Activated CD4-positive, alpha-beta T cell treated with anti-CD3 and anti-CD28 coated beads, Interleukin-2, amount 10 ng/mL, durations not matched to agents 24 days and 14 days (primary cell): Measurements from ENCODE around the gene ARFGAP1. TPM values are rescaled to one million over a fixed set of nuclear protein-coding genes. Genes with fewer than 3 reads are reported as not detected.
"Not testable (repeated sequence)": the region's sequence is repeated elsewhere in the genome, so short reads cannot be mapped to it uniquely, and the experiment has no call there.

Experiments
- DNase-seq: peaks from one replicate; pipeline ENCODE4 v3.0.0; 2022
- H3K27ac Mint-ChIP-seq: one replicate; pipeline ENCODE4 v1.8.0; 2022; ENCODE audit warnings: mild to moderate bottlenecking, mixed read lengths
- H3K27me3 Mint-ChIP-seq: one replicate; pipeline ENCODE4 v1.8.0; 2022; ENCODE audit warnings: mixed read lengths
- H3K36me3 Mint-ChIP-seq: one replicate; pipeline ENCODE4 v1.8.0; 2022; ENCODE audit warnings: low read depth, mild to moderate bottlenecking, mixed read lengths
- H3K4me1 Mint-ChIP-seq: one replicate; pipeline ENCODE4 v1.8.0; 2021; ENCODE audit warnings: mixed read lengths
- H3K4me3 Mint-ChIP-seq: one replicate; pipeline ENCODE4 v1.8.0; 2022; ENCODE audit warnings: mild to moderate bottlenecking, moderate library complexity, mixed read lengths
- H3K9me3 Mint-ChIP-seq: one replicate; pipeline ENCODE4 v1.8.0; 2021; ENCODE audit warnings: mixed read lengths
- intact Hi-C: fragments of 100-400 bp; cut with micrococcal nuclease; formaldehyde crosslinking; loops from one replicate; pipeline ENCODE4 v1.15.1; 2023
- total RNA-seq: library from RNA; stranded (reverse); gene quantifications from 2 replicates; pipeline ENCODE4 v1.2.3, GENCODE V29; 2022

The ARFGAP1 gene
- total RNA-seq, 1 donor from 2014 or later: 97.0 TPM

- H3K27ac Mint-ChIP-seq: no peak overlapping the region
- intact Hi-C loops: no loop called here
- no peaks in the 10 kb centered on the region for H3K36me3 Mint-ChIP-seq
- H3K4me1 Mint-ChIP-seq: no peaks in the 10 kb centered on the region
- no peaks in the 10 kb centered on the region for H3K9me3 Mint-ChIP-seq
- H3K4me3 Mint-ChIP-seq: no peak overlapping the region
- DNase-seq: no peak
- peaks cover 24% of the 10 kb centered on the region for H3K27me3 Mint-ChIP-seq
Observed at GRCh38 chr20:63248835-63249591, 23.6 kb upstream of the ARFGAP1 start.

GRCh38 chr20:63249891-63250290 is 22.7 kb upstream of the ARFGAP1 start:
- no peak for DNase-seq
- peaks cover 26% of the 10 kb centered on the region for H3K27me3 Mint-ChIP-seq
- no peaks in the 10 kb centered on the region for H3K4me1 Mint-ChIP-seq
- H3K36me3 Mint-ChIP-seq: no peaks in the 10 kb centered on the region
- intact Hi-C loops: no loop called here
- H3K4me3 Mint-ChIP-seq: no peak overlapping the region
- no peak overlapping the region for H3K27ac Mint-ChIP-seq
- H3K9me3 Mint-ChIP-seq: no peaks in the 10 kb centered on the region

GRCh38 chr20:63251350-63251749 is 21.3 kb upstream of the ARFGAP1 start:
- DNase-seq, intact Hi-C loops, H3K9me3 Mint-ChIP-seq, H3K27ac Mint-ChIP-seq, H3K4me1 Mint-ChIP-seq, H3K36me3 Mint-ChIP-seq, H3K4me3 Mint-ChIP-seq: not testable (repeated sequence)
- peaks cover 32% of the 10 kb centered on the region for H3K27me3 Mint-ChIP-seq

GRCh38 chr20:63252284-63252711 is 20.3 kb upstream of the ARFGAP1 start:
- no peak overlapping the region for H3K27ac Mint-ChIP-seq
- DNase-seq: no peak
- H3K4me3 Mint-ChIP-seq: no peak overlapping the region
- H3K4me1 Mint-ChIP-seq: no peaks in the 10 kb centered on the region
- H3K36me3 Mint-ChIP-seq: no peaks in the 10 kb centered on the region
- H3K27me3 Mint-ChIP-seq: peaks cover 38% of the 10 kb centered on the region
- no peaks in the 10 kb centered on the region for H3K9me3 Mint-ChIP-seq
- intact Hi-C loops: no loop called here

- H3K9me3 Mint-ChIP-seq: no peaks in the 10 kb centered on the region
- H3K4me1 Mint-ChIP-seq: no peaks in the 10 kb centered on the region
- no peak for DNase-seq
- no peaks in the 10 kb centered on the region for H3K36me3 Mint-ChIP-seq
- peaks cover 38% of the 10 kb centered on the region for H3K27me3 Mint-ChIP-seq
- H3K27ac Mint-ChIP-seq: no peak overlapping the region
- no peak overlapping the region for H3K4me3 Mint-ChIP-seq
- intact Hi-C loops: no loop called here
Observed at GRCh38 chr20:63253065-63253437, 19.6 kb upstream of the ARFGAP1 start.

- Mint-ChIP-seq H3K36me3 (no peaks in the 10 kb centered on the region), H3K9me3 (no peaks in the 10 kb centered on the region), H3K4me3 (no peak overlapping the region), H3K27ac (no peak overlapping the region), H3K27me3 (peaks cover 35% of the 10 kb centered on the region), H3K4me1 (no peaks in the 10 kb centered on the region)
- DNase-seq: no peak
- intact Hi-C loops: no loop called here
Observed at GRCh38 chr20:63253438-63254231, 19.0 kb upstream of the ARFGAP1 start.

GRCh38 chr20:63254232-63254605 is 18.4 kb upstream of the ARFGAP1 start, which contains the start of gene NKAIN4:
Gene NKAIN4, minus strand, starts transcription at chr20:63254463. Its CDS starts 13 bp downstream, at chr20:63254450.
- no peak within 1 kb of the TSS for H3K4me3 Mint-ChIP-seq
- H3K4me1 Mint-ChIP-seq: no peaks in the 10 kb centered on the region
- intact Hi-C loops: no loop called here
- H3K36me3 Mint-ChIP-seq: no peaks in the 10 kb centered on the region
- no peak within 1 kb of the TSS for H3K27ac Mint-ChIP-seq
- H3K27me3 Mint-ChIP-seq: peaks cover 34% of the 10 kb centered on the region
- H3K9me3 Mint-ChIP-seq: no peaks in the 10 kb centered on the region
- no peak for DNase-seq

GRCh38 chr20:63254606-63255384 is 17.8 kb upstream of the ARFGAP1 start:
- H3K27ac Mint-ChIP-seq: no peak overlapping the region
- no peaks in the 10 kb centered on the region for H3K4me1 Mint-ChIP-seq
- no peaks in the 10 kb centered on the region for H3K9me3 Mint-ChIP-seq
- H3K27me3 Mint-ChIP-seq: peaks cover 34% of the 10 kb centered on the region
- intact Hi-C loops: no loop called here
- no peak for DNase-seq
- H3K4me3 Mint-ChIP-seq: no peak overlapping the region
- H3K36me3 Mint-ChIP-seq: no peaks in the 10 kb centered on the region

GRCh38 chr20:63255931-63256704 is 16.5 kb upstream of the ARFGAP1 start:
- DNase-seq: no peak
- intact Hi-C loops: no loop called here
- Mint-ChIP-seq H3K9me3 (no peaks in the 10 kb centered on the region), H3K4me3 (no peak overlapping the region), H3K27me3 (peaks cover 30% of the 10 kb centered on the region), H3K36me3 (no peaks in the 10 kb centered on the region), H3K4me1 (no peaks in the 10 kb centered on the region), H3K27ac (no peak overlapping the region)

GRCh38 chr20:63256954-63257353 is 15.7 kb upstream of the ARFGAP1 start:
- intact Hi-C loops: no loop called here
- no peak overlapping the region for H3K27ac Mint-ChIP-seq
- H3K27me3 Mint-ChIP-seq: peaks cover 34% of the 10 kb centered on the region
- H3K4me1 Mint-ChIP-seq: no peaks in the 10 kb centered on the region
- H3K9me3 Mint-ChIP-seq: no peaks in the 10 kb centered on the region
- no peaks in the 10 kb centered on the region for H3K36me3 Mint-ChIP-seq
- DNase-seq: no peak
- no peak overlapping the region for H3K4me3 Mint-ChIP-seq

GRCh38 chr20:63257629-63258028 is 15.0 kb upstream of the ARFGAP1 start:
- DNase-seq: no peak

GRCh38 chr20:63258781-63259180 is 13.8 kb upstream of the ARFGAP1 start:
- Mint-ChIP-seq H3K27ac (no peak overlapping the region), H3K4me1 (peaks cover 2% of the 10 kb centered on the region), H3K9me3 (no peaks in the 10 kb centered on the region), H3K27me3 (peaks cover 30% of the 10 kb centered on the region), H3K36me3 (no peaks in the 10 kb centered on the region), H3K4me3 (no peak overlapping the region)
- intact Hi-C loops: no loop called here
- no peak for DNase-seq

More at GRCh38 chr20:63257629-63258028, 15.0 kb upstream of the ARFGAP1 start:
- Mint-ChIP-seq H3K4me3 (no peak overlapping the region), H3K36me3 (no peaks in the 10 kb centered on the region), H3K27me3 (peaks cover 34% of the 10 kb centered on the region), H3K4me1 (peaks cover 2% of the 10 kb centered on the region), H3K9me3 (no peaks in the 10 kb centered on the region), H3K27ac (peak overlapping the region; percentile 28)
- intact Hi-C loops: no loop called here

- Mint-ChIP-seq H3K36me3 (no peaks in the 10 kb centered on the region), H3K27ac (no peak overlapping the region), H3K9me3 (no peaks in the 10 kb centered on the region), H3K4me3 (no peak overlapping the region), H3K4me1 (peaks cover 2% of the 10 kb centered on the region), H3K27me3 (peaks cover 29% of the 10 kb centered on the region)
- DNase-seq: no peak
- intact Hi-C loops: no loop called here
Observed at GRCh38 chr20:63259734-63260460, 12.7 kb upstream of the ARFGAP1 start.
